HL-60/S4 treated with retinoic acid at 250 ng/mL for 4 days and 3 days (cell line): ENCODE measurements around the gene NT5DC4.

Experiments
- in situ Hi-C: fragments of 300-500 bp; cut with MboI; formaldehyde crosslinking; loops from 2 replicates; pipeline ENCODE4 v1.7.0; 2022; ENCODE audit warnings: low sequenced_read_pairs

NT5DC4 gene

GRCh38 chr2:112776113-112776512, 55.3 kb downstream of the NT5DC4 start:
- in situ Hi-C loops: no loop called here

GRCh38 chr2:112777036-112777435, 56.2 kb downstream of the NT5DC4 start:
- in situ Hi-C loops: no loop called here

- in situ Hi-C loops: no loop called here
These were observed 58.8 kb downstream of the NT5DC4 start for GRCh38 chr2:112779598-112779997.

- in situ Hi-C loops: no loop called here
These were observed 61.5 kb downstream of the NT5DC4 start for GRCh38 chr2:112782234-112782799.

- in situ Hi-C loops: no loop called here
These were observed 62.4 kb downstream of the NT5DC4 start for GRCh38 chr2:112783187-112783714.

- in situ Hi-C loops: no loop called here
These were observed 63.7 kb downstream of the NT5DC4 start, which contains the start of gene IL1A for GRCh38 chr2:112784199-112785189. Gene IL1A (minus strand): TSS chr2:112784493. CDS start chr2:112783770, 723 bp downstream.

GRCh38 chr2:112787294-112787693, 66.5 kb downstream of the NT5DC4 start:
- in situ Hi-C loops: no loop called here

GRCh38 chr2:112787729-112788393, 67.0 kb downstream of the NT5DC4 start:
- in situ Hi-C loops: no loop called here

- in situ Hi-C loops: no loop called here
These were observed 67.8 kb downstream of the NT5DC4 start for GRCh38 chr2:112788653-112789052.
